B cell (primary cell): ENCODE measurements around the gene MYZAP.

Experiments
- CTCF ChIP-seq: fragments of 200-600 bp; IDR thresholded peaks from one replicate; pipeline ENCODE4 v1.8.0; 2022; ENCODE audit warnings: antibody characterized with exemption, mild to moderate bottlenecking
- EZH2 ChIP-seq: IDR thresholded peaks from 2 replicates; pipeline ENCODE4 v1.6.1; 2012; ENCODE audit warnings: borderline replicate concordance, low read depth, mild to moderate bottlenecking, moderate library complexity, low read length; ENCODE audit not compliant: insufficient read depth, poor library complexity, severe bottlenecking

GRCh38 chr15:57583282-57583681, 8.4 kb upstream of the MYZAP start:
- TF ChIP-seq CTCF: no peak
- TF ChIP-seq EZH2: no peak
